Femur (tissue), 1 donor: ENCODE results near the gene GABRR1.
"Not testable (repeated sequence)": the region's sequence is repeated elsewhere in the genome, so short reads cannot be mapped to it uniquely, and the experiment has no call there.

Experiments used
- DNase-seq: peaks from one replicate; pipeline ENCODE4 v3.0.0-alpha.2; 2017

The GABRR1 gene

DNA sequence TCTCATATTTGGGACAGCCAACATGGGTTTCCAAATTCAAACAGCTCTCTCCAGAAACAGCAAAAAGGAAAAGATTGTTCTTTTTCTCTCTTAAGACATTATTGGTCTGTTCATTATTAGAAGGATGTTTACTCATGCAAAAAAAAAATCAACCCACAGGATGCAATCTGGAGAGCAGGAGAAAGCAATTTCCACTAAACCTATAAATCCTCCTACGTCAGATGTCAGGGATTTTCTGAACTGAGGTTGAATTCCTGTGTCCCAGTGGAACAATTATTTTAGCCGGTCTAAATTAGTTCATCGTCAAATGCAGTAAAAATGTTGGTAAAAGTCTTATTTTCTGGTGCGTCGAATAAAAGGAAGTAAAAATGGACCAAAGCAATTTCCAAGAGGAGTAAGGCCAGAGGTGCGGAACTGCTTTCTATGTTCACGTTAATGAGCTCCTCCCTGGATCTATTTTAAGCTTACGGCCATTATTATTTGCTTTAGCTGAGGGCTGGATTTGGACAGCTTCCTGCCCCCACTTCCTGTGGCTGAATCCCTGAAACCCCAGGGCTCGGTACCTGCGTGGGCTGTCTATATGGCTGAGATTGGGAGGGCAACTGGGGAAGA lies at the start of gene GABRR1:
Gene GABRR1 (minus strand): TSS at position 60 of the 612 bp plus-strand sequence. CDS start 36 bp downstream, at position 24.
- DNase-seq: no peak

DNA sequence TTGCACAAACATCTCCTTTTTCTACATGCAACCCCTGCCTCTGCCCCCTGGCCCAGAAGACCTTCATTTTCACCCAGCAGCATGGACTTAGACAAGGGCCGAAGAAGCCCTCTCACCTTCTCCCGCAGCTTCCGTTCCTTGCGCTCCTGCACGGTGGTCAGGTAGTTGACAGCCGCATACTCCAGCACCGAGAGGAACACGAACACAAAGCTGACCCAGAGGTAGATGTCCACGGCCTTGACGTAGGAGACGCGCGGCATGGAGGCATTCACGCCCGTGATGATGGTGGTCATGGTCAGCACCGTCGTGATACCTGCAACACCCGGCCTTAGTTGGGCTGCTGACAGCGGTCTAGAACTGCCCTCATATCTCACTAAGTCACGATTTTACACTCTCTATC lies 47.1 kb upstream of the GABRR1 start:
- DNase-seq: no peak

DNA sequence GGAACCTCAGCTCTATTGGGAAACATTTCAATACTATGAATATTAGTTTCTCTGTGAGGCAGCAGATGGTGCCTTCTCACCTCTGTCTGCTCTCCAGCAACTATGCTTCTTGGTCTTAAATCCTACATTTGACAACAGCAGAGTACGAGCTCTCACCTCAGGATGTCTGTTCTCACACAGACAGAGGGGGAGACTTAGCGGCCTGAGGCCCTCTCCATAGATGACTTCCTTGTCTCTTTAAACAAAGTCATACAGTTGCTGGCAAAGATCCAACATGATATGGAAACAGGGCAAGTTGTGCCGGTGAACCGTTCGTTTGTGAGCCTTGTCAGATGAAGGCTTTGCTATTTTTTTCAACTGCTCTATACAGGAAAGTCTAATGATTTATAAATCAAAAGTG lies 43.7 kb upstream of the GABRR1 start:
- no peak for DNase-seq

GRCh38 chr6:89260310-89260709 lies 43.2 kb upstream of the GABRR1 start:
- DNase-seq: no peak

GRCh38 chr6:89258912-89259311 lies 41.8 kb upstream of the GABRR1 start:
- DNase-seq: no peak

DNA sequence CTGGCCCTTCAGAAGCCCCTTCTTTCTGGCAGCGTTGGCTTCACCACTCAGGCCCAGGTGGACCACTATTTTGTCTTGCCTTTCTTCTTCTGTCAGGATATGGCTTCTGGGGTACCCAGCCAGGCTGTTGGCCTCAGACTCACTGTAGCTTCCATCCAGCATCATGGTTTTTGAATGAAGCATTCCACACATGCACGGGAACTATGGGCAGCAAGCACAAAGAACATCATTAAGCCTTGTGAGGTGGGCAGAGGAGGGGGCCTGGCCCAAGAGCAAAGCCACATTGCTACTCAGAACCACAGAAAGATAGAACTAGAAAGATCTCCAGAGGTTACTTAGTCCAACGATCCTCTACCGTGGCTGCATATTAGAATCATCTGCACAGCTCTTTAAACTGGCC lies 40.6 kb upstream of the GABRR1 start:
- DNase-seq: no peak

DNA sequence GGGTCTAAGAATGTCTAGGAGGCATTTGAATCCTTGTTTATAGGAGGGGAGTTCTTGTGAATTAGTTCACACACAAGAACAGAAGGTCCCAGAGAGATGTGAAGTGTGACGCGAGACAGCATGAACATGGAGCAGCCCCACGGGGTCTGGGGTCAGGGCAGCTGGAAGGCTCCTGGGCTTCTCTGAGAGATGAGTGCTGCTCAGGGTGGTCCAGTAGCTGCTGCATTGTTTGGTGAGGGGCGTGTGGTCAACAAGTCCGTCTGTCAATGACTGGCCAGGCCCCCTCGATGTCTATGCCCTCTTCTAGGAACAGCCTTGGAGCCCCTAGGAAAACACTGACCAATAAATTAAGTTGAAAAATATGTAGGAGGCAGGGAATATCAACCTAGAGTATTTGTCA lies 40.2 kb upstream of the GABRR1 start:
- DNase-seq: no peak

- DNase-seq: no peak
These were observed 38.3 kb upstream of the GABRR1 start for GRCh38 chr6:89255417-89255816.

DNA sequence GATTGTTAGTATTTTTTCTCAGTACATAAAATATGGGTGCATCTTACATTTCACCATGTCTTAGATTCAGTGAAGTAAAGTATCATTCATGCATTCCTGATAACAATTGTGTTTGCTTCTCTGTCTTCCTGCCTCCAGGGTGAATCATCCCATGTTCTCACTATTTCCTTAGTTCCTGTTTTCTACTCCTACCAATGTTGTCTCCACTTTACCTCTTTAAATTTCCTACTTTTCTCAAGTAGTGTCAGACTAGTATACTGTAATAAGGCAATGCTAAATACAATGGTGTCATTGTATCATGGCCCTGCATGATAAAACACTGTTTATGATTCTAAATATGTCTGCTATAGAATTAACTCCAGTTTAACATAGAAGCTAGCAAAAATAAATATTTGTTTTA lies 37.4 kb upstream of the GABRR1 start:
- DNase-seq: no peak

DNA sequence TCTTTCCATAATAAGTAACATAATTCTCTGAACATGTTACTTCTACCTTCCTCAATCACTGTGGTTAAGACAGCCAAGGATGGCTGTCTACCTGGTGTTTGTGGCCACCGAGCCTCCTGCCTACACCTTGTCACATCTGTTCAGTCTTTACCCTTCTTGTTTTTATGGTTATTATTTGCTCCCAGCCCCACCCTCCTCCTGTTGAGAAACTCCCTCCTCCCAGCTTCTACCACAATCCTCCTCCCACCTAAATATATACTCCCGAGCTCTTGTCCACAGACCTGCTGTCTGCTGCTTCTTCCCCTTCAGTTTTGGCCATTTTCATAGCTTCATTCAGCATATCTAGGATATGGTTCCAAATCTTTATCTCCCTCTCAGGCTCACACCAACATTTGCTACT lies 35.7 kb upstream of the GABRR1 start:
- no peak for DNase-seq

DNA sequence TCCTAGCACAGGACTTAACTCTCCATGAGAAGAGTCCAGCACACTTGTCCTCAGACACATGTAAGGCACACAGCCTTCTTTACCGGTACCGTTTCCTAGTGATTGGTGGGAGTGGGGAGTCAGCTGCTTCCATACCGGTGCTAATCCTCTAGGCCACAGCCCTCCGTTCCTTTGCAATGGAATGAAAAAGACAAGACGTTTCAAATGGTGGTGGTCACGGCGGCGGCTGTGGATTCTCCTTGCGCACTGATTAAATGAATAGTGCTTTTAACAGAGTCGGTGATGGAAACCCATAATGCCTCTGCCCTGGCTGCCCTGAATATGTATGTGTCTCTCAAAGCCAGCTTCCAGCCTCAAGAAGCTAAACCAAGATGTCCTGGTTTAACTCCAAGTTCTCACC lies 34.8 kb upstream of the GABRR1 start:
- no peak for DNase-seq

GRCh38 chr6:89251170-89251569 lies 34.0 kb upstream of the GABRR1 start:
- no peak for DNase-seq

DNA sequence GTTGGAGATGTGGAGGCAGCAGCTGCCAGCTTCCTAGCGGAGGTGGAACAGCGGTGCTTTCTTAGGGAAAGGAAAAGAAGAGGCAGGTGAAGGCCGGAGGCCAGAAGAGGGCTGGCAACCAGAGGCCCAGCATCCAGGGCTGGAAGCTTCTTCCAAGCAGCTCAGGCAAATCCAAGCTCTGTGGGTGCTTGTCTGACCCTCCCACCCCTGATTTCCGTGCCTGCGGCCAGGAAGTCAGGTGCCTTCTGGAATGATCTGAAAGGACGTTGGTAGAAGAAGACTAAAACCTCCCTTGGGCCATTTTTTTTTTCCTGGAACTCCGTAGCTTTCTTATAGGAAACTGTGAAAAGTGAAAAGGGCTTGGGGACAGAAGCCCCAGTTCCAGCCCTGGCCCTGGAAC lies 33.1 kb upstream of the GABRR1 start:
- no peak for DNase-seq

DNA sequence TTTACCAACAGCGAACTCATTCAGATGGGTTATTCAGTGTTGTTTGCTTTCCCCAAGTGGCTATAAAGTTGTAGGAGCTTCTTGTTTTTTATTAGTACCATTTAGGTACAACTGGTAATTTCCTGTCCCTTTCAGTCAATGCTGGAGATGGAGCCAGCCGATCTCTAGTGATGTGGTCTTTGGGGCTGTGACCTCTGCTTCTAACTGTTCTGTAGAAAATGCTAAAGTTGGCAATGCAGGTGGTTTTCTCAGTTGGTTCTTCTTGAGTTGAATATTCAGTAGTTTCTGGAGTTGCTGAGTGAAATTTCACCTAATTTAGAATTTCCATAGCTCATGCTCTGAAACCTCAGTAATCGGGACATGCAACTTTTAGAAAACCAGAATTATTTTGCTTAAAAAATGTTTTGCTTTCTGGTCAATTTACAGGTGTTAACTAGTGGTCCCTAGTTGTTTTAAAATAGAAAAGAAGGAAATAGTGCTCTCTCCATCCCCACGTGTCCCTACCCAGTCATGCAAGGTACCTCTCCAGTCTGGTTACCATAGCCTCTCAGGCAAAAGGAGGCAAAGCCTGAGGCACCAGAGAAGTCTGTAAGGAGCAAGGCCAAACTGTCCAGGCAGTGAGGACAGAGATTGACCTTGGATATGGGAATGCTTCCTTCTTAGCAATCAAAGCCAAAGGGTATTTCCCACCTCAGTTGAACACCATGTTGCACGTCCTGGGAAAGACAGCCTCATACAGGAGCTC lies 27.3 kb upstream of the GABRR1 start:
- no peak for DNase-seq

DNA sequence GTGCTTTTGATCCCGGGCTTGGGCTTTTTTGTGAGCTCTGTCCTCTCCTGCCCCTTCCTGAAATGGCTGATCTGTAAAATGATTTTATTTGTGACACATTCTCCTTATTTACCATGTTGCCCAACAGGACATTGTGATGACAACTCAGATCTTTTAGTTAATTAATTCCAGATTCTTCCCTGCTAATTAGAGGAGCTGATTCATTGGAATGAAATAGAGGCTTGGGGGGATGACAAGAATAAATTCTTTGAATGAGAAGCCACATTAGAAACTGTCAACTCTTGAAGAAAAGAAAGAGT lies 26.1 kb upstream of the GABRR1 start:
- no peak for DNase-seq

DNA sequence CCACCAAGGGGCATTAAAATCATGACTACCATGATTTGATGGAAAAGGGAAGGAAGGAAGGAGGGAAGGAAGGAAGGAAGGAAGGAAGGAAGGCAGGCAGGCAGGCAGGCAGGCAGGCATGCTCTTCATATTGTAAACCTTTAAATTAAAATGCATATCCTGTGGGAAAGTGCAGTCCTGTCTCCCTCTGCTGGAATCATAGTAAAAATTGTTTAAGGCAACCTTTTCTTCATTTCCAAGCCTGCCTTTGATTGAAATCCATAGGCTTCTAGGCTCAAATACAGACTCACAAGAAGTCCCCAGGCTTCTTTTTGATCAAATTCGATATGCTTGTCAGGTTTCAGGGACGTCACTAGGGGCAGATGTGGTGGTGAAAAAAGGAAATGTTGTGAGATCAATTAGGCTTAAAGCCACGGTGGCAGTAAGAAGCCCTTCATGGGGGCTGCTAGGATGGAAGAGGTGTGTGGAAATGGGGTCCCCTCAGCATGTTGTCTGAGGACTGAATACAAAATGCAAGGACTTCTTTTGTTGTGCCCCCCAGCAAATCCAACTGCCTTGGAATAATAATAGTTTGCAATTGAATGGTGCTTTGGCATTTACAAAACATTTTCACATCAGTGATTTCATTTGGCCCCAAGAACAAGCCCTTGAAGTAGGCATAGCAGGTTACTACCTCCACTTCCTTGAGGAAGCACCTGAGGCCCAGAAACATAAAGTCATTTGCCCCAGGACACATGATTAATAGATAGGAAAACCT lies 25.6 kb upstream of the GABRR1 start:
- DNase-seq: peak; percentile 45

DNA sequence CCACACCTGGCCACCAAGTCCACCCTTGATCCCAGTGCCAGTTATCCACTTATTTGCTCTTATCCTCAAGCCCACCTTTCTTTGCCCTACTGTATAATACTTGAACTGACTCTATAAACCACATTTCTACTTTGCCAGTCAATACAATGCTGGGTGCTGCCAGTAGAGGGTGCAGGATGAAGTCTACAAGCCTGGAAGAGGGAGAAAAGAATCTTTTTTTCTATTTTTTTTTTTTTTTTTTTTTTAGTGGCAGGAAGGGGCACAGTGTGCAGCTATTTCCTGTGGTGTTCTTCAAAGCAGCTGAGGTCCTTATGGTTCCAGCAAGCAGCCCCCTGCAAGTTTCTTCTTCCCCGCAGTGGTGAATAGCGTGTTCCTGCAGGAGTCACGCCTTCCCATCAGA lies 22.2 kb upstream of the GABRR1 start:
- no peak for DNase-seq

GRCh38 chr6:89237158-89237557 lies 20.0 kb upstream of the GABRR1 start:
- no peak for DNase-seq

- DNase-seq: not testable (repeated sequence)
These were observed 16.4 kb upstream of the GABRR1 start for GRCh38 chr6:89233605-89234004.

DNA sequence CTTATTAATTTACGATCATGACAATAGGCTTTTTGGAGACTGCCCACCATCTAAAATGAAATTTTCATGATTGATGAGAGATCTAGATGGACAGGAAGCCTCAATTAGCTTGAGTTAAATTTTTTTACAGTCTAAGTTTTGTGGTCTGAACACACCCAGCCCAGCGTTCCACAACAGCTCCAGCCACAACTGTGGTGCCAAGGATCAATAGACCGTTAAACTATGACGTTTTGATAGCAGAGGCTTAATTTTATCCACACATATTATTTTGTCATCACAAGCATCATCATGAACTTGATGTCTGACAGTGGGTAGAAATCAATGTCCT lies 5.5 kb upstream of the GABRR1 start:
- no peak for DNase-seq

- DNase-seq: no peak
These were observed 5.0 kb upstream of the GABRR1 start for GRCh38 chr6:89221971-89222711.

DNA sequence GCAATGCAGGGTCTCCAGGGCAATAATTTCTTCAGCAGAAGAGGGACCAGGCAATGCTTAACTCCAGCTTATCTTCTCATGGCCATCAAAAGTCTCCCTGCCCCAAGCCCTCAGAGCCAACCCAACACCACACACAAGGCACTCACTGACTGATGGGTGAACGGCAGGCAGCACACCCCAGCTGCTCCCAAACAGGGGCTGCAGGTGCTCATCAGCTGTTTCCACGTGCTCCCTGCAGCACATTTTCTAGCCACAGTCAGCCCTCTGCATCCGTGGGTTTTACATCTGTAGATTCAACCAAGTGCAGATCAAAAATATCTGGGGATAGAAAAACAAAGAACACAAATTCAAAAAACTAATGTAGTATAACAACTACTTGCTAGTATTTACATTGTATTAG lies 4.0 kb upstream of the GABRR1 start:
- DNase-seq: no peak

GRCh38 chr6:89216411-89216810 lies 747 bp downstream of the GABRR1 start:
- DNase-seq: no peak

- no peak for DNase-seq
These were observed 1.8 kb downstream of the GABRR1 start for GRCh38 chr6:89215391-89215790.
